AG20443 (cell line): ENCODE measurements around the gene APBB1.

Source experiments
- DNase-seq: peaks from one replicate; pipeline ENCODE4 v3.0.0; 2012; ENCODE audit warnings: low spot score, mixed read lengths

Gene APBB1

GRCh38 chr11:6391537-6392134 lies 27.3 kb downstream of the APBB1 start:
- DNase-seq, result no peak

- DNase-seq, result no peak
Measured at GRCh38 chr11:6390718-6391469, 28.0 kb downstream of the APBB1 start.

DNA sequence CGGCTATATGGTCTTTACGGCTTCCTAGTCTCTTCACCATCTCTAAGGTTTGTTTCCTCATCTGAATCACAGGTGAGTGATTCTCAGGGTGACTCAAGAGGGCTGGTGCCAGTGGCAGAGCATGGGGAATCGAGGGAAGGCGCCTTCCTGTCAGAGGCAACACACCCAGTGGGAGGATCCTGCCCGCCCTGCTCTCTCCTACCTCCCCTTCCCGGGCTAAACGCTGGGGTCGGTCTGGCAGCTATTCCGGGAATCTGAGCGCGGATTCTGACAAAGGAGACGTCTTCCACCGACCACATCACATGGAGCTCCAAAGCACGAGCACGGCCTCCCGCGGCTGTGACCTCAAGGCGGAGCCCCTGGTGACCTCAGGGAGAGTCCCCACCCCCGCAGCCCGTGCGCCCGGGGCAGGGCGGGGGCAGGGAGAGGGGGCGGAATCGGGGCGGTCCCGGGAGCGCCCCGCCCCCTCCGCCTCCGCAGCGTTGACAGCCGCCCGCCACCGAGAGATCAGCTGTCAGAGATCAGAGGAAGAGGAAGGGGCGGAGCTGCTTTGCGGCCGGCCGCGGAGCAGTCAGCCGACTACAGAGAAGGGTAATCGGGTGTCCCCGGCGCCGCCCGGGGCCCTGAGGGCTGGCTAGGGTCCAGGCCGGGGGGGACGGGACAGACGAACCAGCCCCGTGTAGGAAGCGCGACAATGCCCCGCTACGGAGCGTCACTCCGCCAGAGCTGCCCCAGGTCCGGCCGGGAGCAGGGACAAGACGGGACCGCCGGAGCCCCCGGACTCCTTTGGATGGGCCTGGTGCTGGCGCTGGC lies 28.8 kb downstream of the APBB1 start, which contains the start of gene SMPD1:
TSS of gene SMPD1 (plus strand) at position 570 of the 813 bp plus-strand sequence. CDS start at position 695, 125 bp downstream.
- DNase-seq, result peak; percentile 96

DNA sequence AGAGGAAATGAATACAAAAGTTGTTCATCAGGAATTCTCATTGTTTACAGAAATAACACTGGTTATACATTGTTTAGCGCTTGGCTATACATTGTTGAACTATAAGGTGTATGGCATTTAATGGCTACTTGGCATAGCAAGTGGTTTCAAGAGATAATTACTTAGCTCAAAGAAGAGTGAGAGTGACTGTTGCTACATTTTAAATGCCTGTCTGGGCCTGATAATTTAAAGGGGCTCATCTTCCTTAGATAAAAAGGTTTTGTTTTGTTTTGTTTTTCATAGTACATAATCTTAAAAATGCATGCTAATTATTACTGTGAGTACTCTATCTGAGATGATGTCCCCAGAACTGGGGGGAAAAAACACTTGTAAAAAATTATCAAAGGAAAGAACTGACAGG lies 30.1 kb downstream of the APBB1 start:
- DNase-seq, result no peak

DNA sequence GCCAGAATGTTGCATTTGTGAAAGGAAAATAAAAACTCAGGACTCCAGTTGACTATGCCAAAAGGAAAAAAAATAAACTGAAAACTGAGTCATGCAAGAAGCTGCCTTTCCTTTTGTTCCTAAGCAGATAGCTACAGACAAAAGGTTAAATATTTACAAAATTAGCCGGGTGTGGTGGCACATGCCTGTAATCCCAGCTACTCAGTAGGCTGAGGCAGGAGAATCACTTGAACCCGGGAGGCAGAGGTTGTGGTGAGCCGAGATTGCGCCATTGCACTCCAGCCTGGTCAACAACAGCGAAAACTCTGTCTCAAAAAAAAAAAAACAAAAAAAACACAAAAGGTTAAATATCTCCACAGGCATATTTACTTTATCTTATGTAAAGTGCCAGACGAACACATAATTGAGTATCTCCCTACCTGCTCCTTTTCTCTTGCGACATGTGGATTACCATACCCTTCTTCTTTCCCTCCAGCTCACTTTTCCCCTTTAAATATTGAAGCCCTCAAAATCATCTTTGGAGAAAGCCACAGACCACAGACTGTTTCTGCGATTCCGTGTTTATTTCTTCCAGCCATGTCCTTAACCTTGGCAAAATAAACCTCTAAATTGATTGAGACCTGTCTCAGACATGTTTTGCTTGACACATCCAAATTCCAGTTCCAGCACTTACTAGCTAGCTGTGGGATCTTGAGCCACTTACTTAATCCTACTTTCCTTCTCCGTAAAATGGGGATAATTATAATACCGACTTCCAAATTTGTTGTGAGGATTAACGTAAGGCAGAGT lies 30.9 kb downstream of the APBB1 start:
- no peak for DNase-seq

- no peak for DNase-seq
Measured at GRCh38 chr11:6385046-6385777, 33.7 kb downstream of the APBB1 start.

- no peak for DNase-seq
Measured at GRCh38 chr11:6378640-6378989, 40.3 kb downstream of the APBB1 start.

DNA sequence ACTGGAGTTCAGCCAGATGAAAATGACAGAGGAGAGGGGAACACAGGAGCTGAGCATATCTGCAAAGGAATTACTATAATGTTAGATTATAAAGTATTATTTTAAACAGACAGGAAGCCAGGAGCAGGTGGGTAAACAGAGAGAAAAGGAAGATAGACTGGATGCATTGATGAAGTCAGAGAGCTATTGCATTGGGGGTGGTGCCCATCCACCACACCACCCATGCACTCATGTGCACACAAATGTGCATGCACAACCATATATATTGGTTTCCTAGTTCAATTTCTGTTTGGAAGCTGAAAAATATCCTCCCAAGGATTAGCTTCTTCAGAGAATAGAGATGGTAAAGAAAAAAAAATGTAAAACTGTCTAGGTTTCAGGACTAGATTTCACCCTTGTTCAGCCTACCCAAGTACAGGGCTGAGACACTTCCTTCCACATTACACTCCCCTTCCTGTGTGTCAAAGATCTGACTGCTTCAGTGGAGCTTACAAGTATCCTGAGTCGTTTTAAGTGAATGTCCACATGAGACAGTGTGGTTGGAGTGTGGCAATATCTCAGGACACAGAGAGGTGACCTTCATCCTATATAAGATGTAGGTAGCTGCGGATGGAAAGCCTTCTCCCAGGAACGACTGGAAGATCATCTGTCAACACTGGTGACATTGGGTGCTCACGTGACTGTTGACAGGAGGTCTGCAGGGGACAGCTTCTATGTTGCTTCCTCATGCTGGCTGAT lies 40.8 kb downstream of the APBB1 start:
- DNase-seq, result no peak

DNA sequence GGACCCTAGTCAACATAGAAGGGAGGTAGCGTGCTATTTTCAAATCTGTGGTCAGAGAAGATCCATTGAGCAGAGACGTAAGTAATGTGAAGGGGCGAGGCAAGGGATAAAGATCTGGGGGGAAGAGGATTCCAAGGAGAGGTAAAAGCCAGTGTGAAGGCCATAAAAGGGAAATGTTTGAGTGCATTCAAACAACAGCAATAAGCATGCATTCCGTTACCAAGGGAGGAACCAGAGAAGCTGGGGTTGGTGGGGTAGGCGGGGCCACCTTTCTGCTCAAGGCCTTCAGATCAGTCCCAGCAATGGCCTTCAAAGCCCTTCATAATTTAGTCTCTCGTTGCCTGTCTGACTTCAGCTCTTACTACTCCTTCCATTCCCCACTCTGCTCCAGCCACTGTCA lies 47.1 kb downstream of the APBB1 start:
- no peak for DNase-seq

DNA sequence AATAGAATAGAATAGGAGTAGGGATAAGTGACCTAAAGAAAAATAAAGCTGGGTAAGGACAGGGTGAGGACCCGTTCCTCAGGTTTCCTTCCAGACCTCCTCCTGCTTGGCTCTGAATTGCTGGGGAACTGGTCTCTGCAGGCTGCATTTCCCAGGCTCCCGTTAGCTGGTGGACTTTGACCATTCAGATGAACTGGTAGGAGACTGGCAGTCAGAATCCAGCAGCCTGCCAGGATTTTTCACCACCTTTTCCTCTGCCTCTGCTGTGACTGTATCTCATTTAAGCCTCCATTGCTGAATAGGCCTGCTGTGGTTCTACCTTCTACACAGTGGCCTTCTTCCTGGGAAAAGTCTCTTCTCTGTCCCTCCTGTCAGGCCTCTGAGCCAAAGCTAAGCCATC lies 53.2 kb downstream of the APBB1 start:
- DNase-seq, result no peak

DNA sequence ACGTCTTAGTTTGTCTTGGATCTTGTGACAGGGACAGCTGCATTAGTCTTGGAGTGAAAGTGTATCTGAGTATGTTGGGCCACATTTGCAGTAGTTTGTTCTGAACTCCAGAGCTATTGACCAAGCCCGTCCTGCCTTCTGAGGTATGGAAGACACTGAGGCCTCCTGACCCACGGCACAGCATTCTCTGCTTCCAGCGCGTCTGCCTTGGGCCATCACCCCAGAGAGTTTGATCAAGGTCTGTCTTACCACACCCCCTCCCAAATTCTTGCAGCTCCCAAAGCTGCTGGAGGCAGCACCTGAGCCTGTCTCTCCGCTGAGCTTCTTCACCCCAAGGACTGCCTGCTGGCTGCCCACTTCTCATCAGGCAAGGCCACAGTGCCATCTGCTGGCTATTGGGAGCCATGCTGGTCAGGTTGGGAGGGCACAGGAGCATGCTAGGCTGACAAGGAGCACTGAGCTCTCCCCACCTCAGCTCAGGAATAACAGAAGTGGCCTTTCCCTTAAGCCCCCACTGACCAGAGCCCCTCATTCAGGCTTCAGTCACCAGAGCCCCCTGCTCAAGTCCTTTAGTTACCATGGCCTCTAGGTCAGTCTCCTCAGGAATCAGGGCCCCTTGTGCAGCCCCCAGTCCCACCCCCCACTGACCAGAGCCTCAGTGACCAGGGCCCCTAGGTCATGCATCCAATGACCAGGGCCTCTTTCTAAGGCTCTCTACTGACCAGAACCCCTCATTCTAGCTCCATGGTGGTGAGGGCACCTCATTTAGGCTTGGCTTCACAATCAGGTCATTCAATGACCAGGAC lies 55.8 kb downstream of the APBB1 start:
- DNase-seq, result peak; percentile 91

DNA sequence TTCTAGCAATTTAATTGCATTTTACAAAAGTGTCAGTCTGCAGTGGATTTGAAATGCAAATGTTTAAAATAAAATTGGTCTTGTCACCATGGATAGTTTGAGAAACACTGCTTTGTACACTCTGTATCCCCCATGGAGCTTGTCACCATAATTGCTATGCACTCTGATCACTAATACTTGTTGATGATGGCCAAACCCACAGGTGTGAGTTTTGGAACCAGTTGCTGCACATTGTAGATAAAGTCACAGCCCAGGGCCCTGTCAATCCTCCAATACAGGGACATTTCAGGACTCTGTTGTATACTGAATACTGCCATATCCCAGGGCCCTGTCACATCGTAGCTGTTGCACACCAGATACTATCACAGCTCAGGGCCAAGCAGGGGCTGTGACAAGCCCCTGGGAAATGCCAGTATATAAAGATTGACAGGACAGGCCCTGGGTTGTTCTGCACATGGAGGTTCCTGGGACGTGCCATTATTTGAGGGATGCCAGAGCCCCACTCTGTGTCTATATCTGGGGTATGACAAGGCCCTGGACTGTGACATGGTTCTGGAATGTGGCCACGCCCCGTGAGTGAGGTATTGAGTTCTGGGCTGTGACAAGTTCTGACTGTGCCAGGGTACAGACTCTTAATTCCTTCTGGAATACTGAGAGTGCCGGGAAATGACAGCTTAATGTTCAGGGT lies 56.6 kb downstream of the APBB1 start:
- DNase-seq, result peak; percentile 25

DNA sequence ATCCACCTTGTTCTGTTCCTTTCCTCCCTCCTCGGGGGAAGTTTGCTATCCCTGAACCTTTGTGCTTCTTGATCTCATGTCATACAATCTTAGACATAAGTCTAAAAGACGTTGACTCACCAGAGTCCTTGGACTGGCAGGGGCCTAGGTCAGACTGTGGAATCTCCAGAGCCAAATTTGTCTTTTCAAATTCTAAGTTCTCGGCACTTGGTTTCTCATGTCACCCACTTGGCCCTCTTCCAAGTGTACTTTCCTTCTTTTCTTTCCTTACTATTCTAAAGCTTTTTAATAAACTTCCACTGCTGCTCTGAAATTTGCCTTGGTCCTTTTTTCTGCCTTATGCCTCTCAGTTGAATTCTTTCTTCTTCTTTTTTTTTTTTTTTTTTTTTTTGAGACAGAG lies 58.7 kb downstream of the APBB1 start:
- no peak for DNase-seq

- peak; percentile 90 for DNase-seq
Measured at GRCh38 chr11:6357222-6357621, 61.7 kb downstream of the APBB1 start.

DNA sequence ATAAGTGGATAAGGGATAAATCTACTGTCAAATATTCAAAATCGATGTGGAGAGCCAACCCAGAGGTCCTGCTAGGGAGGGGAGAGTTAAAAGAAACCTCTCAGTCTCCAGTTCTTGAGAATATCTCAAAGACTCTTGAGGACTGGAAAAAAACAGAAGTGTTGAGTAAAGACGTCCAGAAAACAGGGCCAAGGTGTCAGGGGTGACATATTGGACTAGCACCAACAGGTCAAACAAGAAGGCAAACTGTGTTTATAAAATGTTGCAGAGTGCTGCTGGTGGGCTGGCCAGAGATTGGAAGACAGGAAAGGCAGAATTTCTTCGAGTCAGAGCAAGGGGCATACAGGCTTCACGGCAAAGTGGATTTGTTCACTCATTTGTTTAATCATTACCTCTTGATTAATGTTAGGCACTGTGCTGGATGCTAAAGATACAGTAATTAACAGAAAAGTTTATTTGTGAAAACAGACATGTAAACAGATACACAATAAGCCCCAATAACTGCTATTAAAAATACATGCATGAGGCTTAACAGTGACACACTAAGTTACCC lies 62.3 kb downstream of the APBB1 start:
- no peak for DNase-seq

DNA sequence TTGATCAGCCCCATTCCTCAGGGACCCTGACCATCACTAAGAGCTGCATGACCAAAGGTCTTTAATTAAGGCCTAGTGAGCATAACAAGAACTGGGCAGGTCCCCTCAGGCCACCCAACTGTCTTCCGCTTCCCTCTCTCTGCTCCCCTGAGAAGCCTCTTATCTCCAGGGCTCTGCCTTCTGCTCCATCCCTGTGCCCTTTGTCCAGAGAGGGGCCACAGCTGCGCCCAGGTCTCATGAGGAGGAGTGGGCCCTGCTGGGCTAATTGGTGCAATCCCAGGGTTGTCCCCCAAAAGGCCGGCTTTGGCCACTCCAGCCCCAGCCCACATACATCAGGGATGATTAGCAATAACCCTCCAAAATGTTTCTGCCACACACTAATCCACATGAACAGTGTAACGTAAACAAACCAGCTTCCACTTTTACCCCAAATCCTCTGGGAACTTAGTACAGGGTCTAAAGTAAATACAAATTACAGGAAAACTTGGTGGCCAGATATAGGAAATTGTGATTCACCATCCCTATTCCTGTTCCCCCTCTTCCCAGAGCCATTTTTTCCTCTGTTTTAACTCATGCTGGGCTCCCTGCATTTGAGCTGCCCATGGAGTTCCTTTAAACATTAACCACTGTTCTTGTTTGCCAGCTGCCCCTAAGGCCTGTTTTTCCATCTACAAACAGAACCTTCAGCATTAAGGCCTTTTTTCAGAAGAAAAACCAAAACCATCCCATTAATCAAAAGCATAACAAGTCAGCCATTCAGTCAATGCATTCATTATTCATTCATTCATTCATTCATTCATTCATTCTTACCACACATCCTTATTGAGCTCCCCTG lies 64.0 kb downstream of the APBB1 start:
- DNase-seq, result no peak

- peak; percentile 67 for DNase-seq
Measured at GRCh38 chr11:6353367-6353987, 65.4 kb downstream of the APBB1 start.
